Stomach (tissue), 9 donors: ENCODE results near the gene STK39. TPM values are rescaled to one million over a fixed set of nuclear protein-coding genes. Genes with fewer than 3 reads are reported as not detected.

Source experiments
- DNase-seq, 2 donors: peaks; one replicate each; pipeline versions ENCODE4 v3.0.0 to v3.0.0-alpha.2; 2013 to 2019
- H3K27ac ChIP-seq, 5 donors: fragments of 200-600 bp in 4 of 5; sonication (generic) in 4 of 5; one replicate each; pipeline ENCODE4 v1.5.1; 2013 to 2019; ENCODE audit warnings: mild to moderate bottlenecking in 1 of 5, moderate library complexity in 1 of 5
- H3K27me3 ChIP-seq, 3 donors: fragments of 200-600 bp; sonication (generic); one replicate each; pipeline ENCODE4 v1.5.1; 2017 to 2019; ENCODE audit warnings: mixed run types in 1 of 3
- H3K36me3 ChIP-seq, 4 donors: fragments of 200-600 bp; sonication (generic); 1 replicate in 3 of 4; 2 replicates in 1 of 4; pipeline ENCODE4 v1.5.1; 2016 to 2019
- H3K4me1 ChIP-seq, 4 donors: fragments of 200-600 bp; sonication (generic); one replicate each; pipeline ENCODE4 v1.5.1; 2016 to 2019
- H3K4me3 ChIP-seq, 4 donors: fragments of 200-600 bp; sonication (generic) in 3 of 4; one replicate each; pipeline ENCODE4 v1.5.1; 2016 to 2019; ENCODE audit warnings: mild to moderate bottlenecking in 1 of 4
- H3K9me3 ChIP-seq, 4 donors: fragments of 200-600 bp; sonication (generic); one replicate each; pipeline ENCODE4 v1.5.1; 2016 to 2019
- CTCF ChIP-seq, 7 experiments: fragments of 450-650 bp in 4 of 7; fragments of 200-600 bp in 3 of 7; sonication (generic) in 3 of 7; IDR thresholded peaks; one replicate each; pipeline ENCODE4 v1.5.1; 2016 to 2019; ENCODE audit warnings: antibody characterized with exemption in 7 of 7, control low read depth in 2 of 7, mild to moderate bottlenecking in 1 of 7
- EP300 ChIP-seq: sonication (generic); formaldehyde crosslinking; IDR thresholded peaks from one replicate; pipeline ENCODE4 v1.6.1; 2017; ENCODE audit warnings: antibody characterized with exemption
- POLR2A ChIP-seq, 4 donors: fragments of 450-650 bp; IDR thresholded peaks; one replicate each; pipeline ENCODE4 v1.6.1; 2016; ENCODE audit warnings: antibody characterized with exemption in 4 of 4, control low read depth in 2 of 4, mild to moderate bottlenecking in 1 of 4, moderate library complexity in 1 of 4
- POLR2AphosphoS5 ChIP-seq, 3 donors: sonication (generic); formaldehyde crosslinking; IDR thresholded peaks; one replicate each; pipeline ENCODE4 v1.6.1; 2016; ENCODE audit warnings: antibody characterized with exemption in 3 of 3
- WGBS, 5 donors: extraction: QIAGEN DNeasy Blood & Tissue Kit in 3 of 5; methylation state at CpG; one replicate each; pipeline versions ENCODE4 v1.1.5 to v1.1.7; 2013 to 2018; 5-methylcytosine and 5-hydroxymethylcytosine counted together
- intact Hi-C: fragments of 100-400 bp; cut with DNase I; formaldehyde crosslinking; loops from one replicate; pipeline ENCODE4 v1.15.1; 2023; ENCODE audit warnings: low total_unique reads
- polyA plus RNA-seq, 3 donors: library from polyadenylated mRNA; stranded (reverse); fragments of 200-250 nt; gene quantifications; one replicate each; pipeline ENCODE4 v1.2.3, GENCODE V29; 2013
- total RNA-seq, 5 donors: library from RNA; depleted of rRNA; stranded (reverse); fragments of >200 nt; gene quantifications; one replicate each; pipeline versions ENCODE4 v1.1.0 to v1.2.3, GENCODE V29; 2014 to 2016
- donor health status: healthy with polysubstance abuse.
- donor health status: Bipolar disorder and iron deficiency.
- donor health status: healthy.

Gene STK39
- total and polyA plus RNA-seq, 8 donors: 18.3 to 60.7 (median 33.3) TPM

DNA sequence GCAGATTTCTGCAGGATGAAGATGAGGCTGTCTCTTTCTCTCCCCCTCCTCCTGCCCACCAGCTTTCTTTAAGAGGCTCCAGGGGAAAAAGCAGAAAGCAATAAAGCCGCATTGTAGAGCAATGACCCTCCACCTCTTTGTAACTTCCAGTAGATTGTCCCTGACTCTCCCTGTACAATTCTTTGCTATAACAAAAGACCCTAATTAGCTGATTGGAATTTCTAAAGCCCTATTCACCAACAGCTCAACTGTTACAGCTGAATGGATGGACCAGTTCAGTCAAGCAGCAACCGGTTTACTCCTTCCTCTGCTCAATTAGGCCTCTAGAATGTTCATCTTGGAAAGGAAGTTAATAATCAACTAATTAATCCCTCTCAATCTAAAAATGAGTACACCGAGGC lies 301.0 kb downstream of the STK39 start:
- no peaks in the 10 kb centered on the region for H3K4me1 ChIP-seq
- H3K27ac ChIP-seq: no peak overlapping the region
- H3K36me3 ChIP-seq: no peaks in the 10 kb centered on the region
- DNase-seq: no peak
- 59 to 68% (median 67%) methylated on average over 3 of the region's 3 CpGs for WGBS, 5 donors
- H3K9me3 ChIP-seq: no peaks in the 10 kb centered on the region
- no peak overlapping the region for H3K4me3 ChIP-seq
- intact Hi-C loops: no loop called here
- no peak for TF ChIP-seq POLR2A (IDR thresholded peaks at IDR 0.05)
- no peak for TF ChIP-seq POLR2AphosphoS5 (IDR thresholded peaks at IDR 0.05)
- no peak for TF ChIP-seq EP300
- TF ChIP-seq CTCF (IDR thresholded peaks at IDR 0.05): no peak
- H3K27me3 ChIP-seq: no peaks in the 10 kb centered on the region

DNA sequence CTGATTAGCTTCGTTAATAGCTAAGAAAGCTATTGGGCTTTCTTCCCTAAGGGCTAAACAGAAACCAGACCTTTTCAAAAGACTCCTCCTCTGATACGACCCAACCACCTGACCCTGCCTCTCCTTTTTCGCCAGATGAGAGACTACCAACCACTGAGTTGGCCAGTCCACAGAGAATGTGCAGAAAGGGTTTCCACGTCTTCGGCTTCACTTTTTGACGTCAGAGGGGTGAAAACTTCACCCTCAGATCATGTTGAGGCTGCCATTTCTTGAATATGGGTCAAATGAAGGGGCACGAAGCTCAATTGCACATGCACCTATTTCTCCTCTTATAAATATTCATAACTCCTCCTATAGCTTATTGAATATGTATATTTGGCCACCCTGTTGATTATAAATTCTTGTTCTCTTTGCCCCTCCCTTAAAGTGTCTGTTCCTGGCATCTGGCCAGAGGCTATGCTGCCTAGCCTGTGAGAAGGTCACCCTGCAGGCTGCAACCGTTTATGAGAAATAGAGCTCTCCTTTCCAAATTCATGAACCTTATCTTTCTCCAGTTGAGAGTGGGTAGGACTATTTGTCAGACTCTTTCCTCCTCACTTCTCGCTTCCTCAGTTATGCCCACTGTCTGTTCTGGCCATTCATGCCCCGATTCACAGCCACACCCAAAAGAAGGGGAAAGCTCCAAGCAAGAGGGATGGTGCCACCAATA lies 301.6 kb downstream of the STK39 start:
- Histone ChIP-seq H3K4me1 (no peaks in the 10 kb centered on the region), H3K36me3 (no peaks in the 10 kb centered on the region), H3K27ac (no peak overlapping the region), H3K9me3 (no peaks in the 10 kb centered on the region), H3K27me3 (no peaks in the 10 kb centered on the region), H3K4me3 (no peak overlapping the region)
- WGBS, 5 donors: 82 to 90% (median 85%) methylated on average over 10 of the region's 10 CpGs
- no peak for TF ChIP-seq POLR2A (IDR thresholded peaks at IDR 0.05)
- no peak for TF ChIP-seq CTCF (IDR thresholded peaks at IDR 0.05)
- TF ChIP-seq POLR2AphosphoS5 (IDR thresholded peaks at IDR 0.05): no peak
- TF ChIP-seq EP300: no peak
- intact Hi-C loops: no loop called here
- no peak for DNase-seq

GRCh38 chr2:167944825-167945659 lies 302.4 kb downstream of the STK39 start:
- H3K27me3 ChIP-seq: no peaks in the 10 kb centered on the region
- no peaks in the 10 kb centered on the region for H3K36me3 ChIP-seq
- H3K4me1 ChIP-seq: no peaks in the 10 kb centered on the region
- DNase-seq: no peak
- no peak overlapping the region for H3K4me3 ChIP-seq
- H3K27ac ChIP-seq: no peak overlapping the region
- intact Hi-C loops: no loop called here
- no peaks in the 10 kb centered on the region for H3K9me3 ChIP-seq
- no peak for TF ChIP-seq POLR2A (IDR thresholded peaks at IDR 0.05)
- no peak for TF ChIP-seq EP300
- TF ChIP-seq POLR2AphosphoS5 (IDR thresholded peaks at IDR 0.05): no peak
- TF ChIP-seq CTCF (IDR thresholded peaks at IDR 0.05): no peak
- WGBS, 5 donors: 75 to 89% (median 83%) methylated on average over 8 of the region's 8 CpGs

DNA sequence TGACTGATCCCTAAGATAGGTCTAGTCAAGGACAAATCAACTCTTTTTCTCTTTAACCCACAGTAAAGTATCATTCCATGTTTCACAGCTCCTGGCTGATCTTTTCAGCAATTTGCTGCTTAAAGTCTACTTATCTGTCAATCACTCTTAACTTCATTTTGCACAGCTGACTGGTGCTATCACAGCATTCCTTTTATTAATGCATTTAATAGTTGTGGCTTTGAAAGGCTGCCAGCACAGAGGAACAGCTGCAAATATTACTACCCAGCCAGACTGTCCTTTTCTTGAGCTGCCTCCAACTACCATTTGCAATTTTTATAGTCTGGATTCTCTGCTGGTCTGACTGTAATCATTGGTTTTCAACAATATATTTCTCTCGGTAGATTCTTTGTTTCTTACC lies 303.5 kb downstream of the STK39 start:
- Histone ChIP-seq H3K36me3 (no peaks in the 10 kb centered on the region), H3K4me1 (no peaks in the 10 kb centered on the region), H3K27me3 (no peaks in the 10 kb centered on the region), H3K27ac (no peak overlapping the region), H3K4me3 (no peak overlapping the region), H3K9me3 (no peaks in the 10 kb centered on the region)
- WGBS, 5 donors: 74 to 92% (median 82%) methylated on average over 1 of the region's 1 CpG
- DNase-seq: no peak
- intact Hi-C loops: no loop called here
- TF ChIP-seq EP300: no peak
- no peak for TF ChIP-seq POLR2A (IDR thresholded peaks at IDR 0.05)
- no peak for TF ChIP-seq CTCF (IDR thresholded peaks at IDR 0.05)
- no peak for TF ChIP-seq POLR2AphosphoS5 (IDR thresholded peaks at IDR 0.05)
